Endothelial cell of umbilical vein (primary cell): ENCODE data around the gene GDA. TPM values are rescaled to one million over a fixed set of nuclear protein-coding genes. Genes with fewer than 3 reads are reported as not detected.

ENCODE experiments used
- BruUV-seq: library from RNA; stranded (reverse); fragments of 400-500 nt; replicated peaks from 2 replicates; lab custom pipeline; 2021; lab: Mats Ljungman, UMichigan
- CTCF ChIA-PET: fragments of 300-600, 350-600 bp; sonication (Branson Sonifier 250); formaldehyde crosslinking; loops from one replicate; lab custom pipeline; 2021; ENCODE audit warnings: antibody characterized with exemption, inconsistent platforms; lab: Charles Lee
- POLR2A ChIA-PET: fragments of 300-600, 350-600 bp; sonication (Branson Sonifier 250); formaldehyde crosslinking; loops from one replicate; lab custom pipeline; 2021; ENCODE audit warnings: antibody characterized with exemption, inconsistent platforms; lab: Charles Lee
- DNase-seq: peaks from one replicate; pipeline ENCODE4 v3.0.0-alpha.2; 2011; ENCODE audit warnings: low read depth, low spot score
- FAIRE-seq: peaks from 2 replicates; lab custom pipeline; 2011; peaks lifted over from hg19 to GRCh38; lab: Jason Lieb, UNC
- H2AFZ ChIP-seq: 2 replicates; pipeline ENCODE4 v1.6.0; 2012; ENCODE audit warnings: low read depth, low read length, control low read depth, inconsistent platforms
- H3K27ac ChIP-seq: 2 replicates; pipeline ENCODE4 v1.5.1; 2011; ENCODE audit warnings: low read depth, mild to moderate bottlenecking, control low read depth, low read length, moderate library complexity; ENCODE audit not compliant: insufficient read depth
- H3K27me3 ChIP-seq, 2 experiments: 2 replicates each; pipeline versions ENCODE4 v1.6.0 to v1.6.1; 2011; ENCODE audit warnings: low read length in 2 of 2, mixed read lengths in 1 of 2; ENCODE audit not compliant: control insufficient read depth in 2 of 2, insufficient read depth in 2 of 2
- H3K36me3 ChIP-seq, 2 experiments: 2 replicates in 1 of 2; 3 replicates in 1 of 2; pipeline ENCODE4 v1.5.1; 2011; ENCODE audit warnings: low read length in 2 of 2, mild to moderate bottlenecking in 1 of 2, moderate library complexity in 1 of 2; ENCODE audit not compliant: control insufficient read depth in 2 of 2, insufficient read depth in 2 of 2; ENCODE audit errors: extremely low read depth in 1 of 2
- H3K4me1 ChIP-seq: 3 replicates; pipeline ENCODE4 v1.5.1; 2011; ENCODE audit warnings: mild to moderate bottlenecking, low read length; ENCODE audit not compliant: control insufficient read depth, insufficient read depth; ENCODE audit errors: extremely low read depth
- H3K4me2 ChIP-seq: 2 replicates; pipeline ENCODE4 v1.6.1; 2011; ENCODE audit warnings: low read length, control low read depth, mixed read lengths; ENCODE audit not compliant: insufficient read depth
- H3K4me3 ChIP-seq, 3 experiments: fragments of 200-600 bp in 1 of 3; sonication (generic), shearing (Covaris generic) in 1 of 3; replicated peaks in 1 of 3; 2 replicates each; pipeline ENCODE4 v1.5.1; 2011 to 2016; ENCODE audit warnings: control low read depth in 3 of 3, low read length in 3 of 3, mild to moderate bottlenecking in 2 of 3, inconsistent platforms in 1 of 3, low read depth in 1 of 3, moderate library complexity in 1 of 3; ENCODE audit not compliant: insufficient read depth in 1 of 3
- H3K79me2 ChIP-seq: 2 replicates; pipeline ENCODE4 v1.6.0; 2012; ENCODE audit warnings: low read length, inconsistent platforms; ENCODE audit not compliant: control insufficient read depth, insufficient read depth
- H3K9ac ChIP-seq: replicated peaks from 2 replicates; pipeline ENCODE3; 2011; ENCODE audit warnings: low read length, control low read depth; ENCODE audit not compliant: insufficient read depth; ENCODE audit errors: extremely low read depth
- H3K9me1 ChIP-seq: replicated peaks from 3 replicates; pipeline ENCODE4 v1.6.0; 2011; ENCODE audit warnings: mild to moderate bottlenecking, low read length; ENCODE audit not compliant: control insufficient read depth, insufficient read depth; ENCODE audit errors: extremely low read depth
- H3K9me3 ChIP-seq: replicated peaks from 2 replicates; pipeline ENCODE4 v1.5.1; 2012; ENCODE audit warnings: low read length, inconsistent platforms; ENCODE audit not compliant: control insufficient read depth, insufficient read depth
- H4K20me1 ChIP-seq: replicated peaks from 2 replicates; pipeline ENCODE3; 2011; ENCODE audit warnings: mild to moderate bottlenecking, low read length; ENCODE audit not compliant: control insufficient read depth, insufficient read depth; ENCODE audit errors: extremely low read depth
- CTCF ChIP-seq, 2 donors: IDR thresholded peaks; 1 replicate in 1 of 2; 2 replicates in 1 of 2; pipeline ENCODE4 v1.5.1; 2011; ENCODE audit warnings: low read length in 2 of 2, mild to moderate bottlenecking in 2 of 2, moderate library complexity in 2 of 2, control low read depth in 1 of 2, inconsistent platforms in 1 of 2, low read depth in 1 of 2; ENCODE audit not compliant: insufficient read depth in 1 of 2; ENCODE audit errors: extremely low read depth in 1 of 2
- EZH2 ChIP-seq: IDR thresholded peaks from 2 replicates; pipeline ENCODE4 v1.6.1; 2012; ENCODE audit warnings: borderline replicate concordance, low read depth, mild to moderate bottlenecking, moderate library complexity, low read length, inconsistent platforms; ENCODE audit not compliant: severe bottlenecking
- FOS ChIP-seq: IDR thresholded peaks from 2 replicates; pipeline ENCODE4 v1.6.1; 2011; ENCODE audit warnings: mild to moderate bottlenecking, low read length, moderate library complexity, borderline replicate concordance; ENCODE audit not compliant: insufficient read depth
- JUN ChIP-seq: IDR thresholded peaks from 2 replicates; pipeline ENCODE4 v1.6.1; 2011; ENCODE audit warnings: borderline replicate concordance, low read depth; ENCODE audit not compliant: insufficient read length, insufficient read depth
- MYC ChIP-seq: IDR thresholded peaks from one replicate; pipeline ENCODE4 v1.6.1; 2011; ENCODE audit warnings: mild to moderate bottlenecking, low read depth, low read length
- POLR2A ChIP-seq: IDR thresholded peaks from 2 replicates; pipeline ENCODE4 v1.6.1; 2012; ENCODE audit warnings: low read depth, mild to moderate bottlenecking, control low read depth, low read length
- POLR2AphosphoS5 ChIP-seq: IDR thresholded peaks from 2 replicates; pipeline ENCODE4 v1.6.1; 2012; ENCODE audit warnings: low read depth, mild to moderate bottlenecking, control low read depth, low read length, moderate library complexity; ENCODE audit not compliant: insufficient read depth
- dilution Hi-C: fragments of 300-500 bp; cut with MboI; formaldehyde crosslinking; loops from one replicate; pipeline ENCODE4 v1.15.0; 2019; ENCODE audit warnings: low sequenced_read_pairs; ENCODE audit not compliant: extremely low pct_ligation_motif_present
- intact Hi-C: fragments of 100-400 bp; cut with micrococcal nuclease; formaldehyde crosslinking; loops from one replicate; pipeline ENCODE4 v1.10.0; 2022
- polyA plus RNA-seq, 4 experiments: library from polyadenylated mRNA; depleted of rRNA in 3 of 4; stranded (reverse) in 3 of 4; unstranded in 1 of 4; fragments of >200 nt; gene quantifications; 2 replicates each; pipeline versions ENCODE4 v1.2.1 to v1.2.3, GENCODE V29; 2011 to 2012; ENCODE audit warnings: missing spikeins in 1 of 4
- total RNA-seq: library from RNA; stranded (reverse); gene quantifications from 2 replicates; pipeline ENCODE4 v1.2.3, GENCODE V29; 2021

Gene GDA
- total and polyA plus RNA-seq, 2 donors (not counting 3 experiments of a cell fraction or from before 2014, with no cell fraction given): not detected

GRCh38 chr9:72150661-72151060 lies 1.4 kb downstream of the GDA start:
- Histone ChIP-seq H3K9me1 (no peaks in the 10 kb centered on the region), H4K20me1 (no peaks in the 10 kb centered on the region), H3K9me3 (no peaks in the 10 kb centered on the region), H2AFZ (no peak overlapping the region), H3K79me2 (no peaks in the 10 kb centered on the region), H3K9ac (no peak overlapping the region), H3K4me3 (no peak overlapping the region), H3K4me2 (no peak overlapping the region), H3K36me3 (no peaks in the 10 kb centered on the region), H3K27ac (no peak overlapping the region), H3K27me3 (peaks cover 8 to 11% of the 10 kb centered on the region in 2 experiments), H3K4me1 (no peaks in the 10 kb centered on the region)
- DNase-seq (no peak), FAIRE-seq (no peak)
- POLR2A ChIA-PET: no interaction called here
- CTCF ChIA-PET: no interaction called here
- no TSS peak for BruUV-seq
- dilution Hi-C loops (no loop called here), intact Hi-C loops (no loop called here)
- TF ChIP-seq JUN (no peak), POLR2AphosphoS5 (no peak), EZH2 (no peak)

GRCh38 chr9:72151104-72151503 lies 1.9 kb downstream of the GDA start:
- intact Hi-C loops: no loop called here
- dilution Hi-C loops: no loop called here
- ChIA-PET POLR2A (no interaction called here), CTCF (interaction anchor here (1.0 kb wide), 1 partner anchor 12 kb away, joined by 3 read pairs; no protein-coding TSS in a partner anchor)
- no peaks in the 10 kb centered on the region for H3K4me1 ChIP-seq
- no peak for TF ChIP-seq POLR2A
- TF ChIP-seq EZH2: no peak
- TF ChIP-seq CTCF (IDR thresholded peaks at IDR 0.05; ENCODE audit: extremely low read depth in 1 of 2, insufficient read depth in 1 of 2, low read depth in 1 of 2, low read length in 2 of 2): no peak
- TF ChIP-seq MYC: no peak
- no peak for TF ChIP-seq JUN
- no peak for TF ChIP-seq FOS
- no peak overlapping the region for H3K4me2 ChIP-seq
- no peak overlapping the region for H3K27ac ChIP-seq
- H4K20me1 ChIP-seq: no peaks in the 10 kb centered on the region
- H3K9me3 ChIP-seq: no peaks in the 10 kb centered on the region
- FAIRE-seq: no peak
- H3K27me3 ChIP-seq: peaks cover 8 to 11% of the 10 kb centered on the region in 2 experiments
- H2AFZ ChIP-seq: no peak overlapping the region
- DNase-seq: no peak
- no TSS peak for BruUV-seq
- H3K4me3 ChIP-seq: no peak overlapping the region
- H3K36me3 ChIP-seq: no peaks in the 10 kb centered on the region
- no peaks in the 10 kb centered on the region for H3K79me2 ChIP-seq
- no peaks in the 10 kb centered on the region for H3K9me1 ChIP-seq
- no peak overlapping the region for H3K9ac ChIP-seq
